Stomach (tissue), 4 donors: ENCODE results near the gene ZDHHC17.

Experiments
- EP300 ChIP-seq: sonication (generic); formaldehyde crosslinking; IDR thresholded peaks from one replicate; pipeline ENCODE4 v1.6.1; 2017; ENCODE audit warnings: antibody characterized with exemption
- POLR2A ChIP-seq, 4 donors: fragments of 450-650 bp; IDR thresholded peaks; one replicate each; pipeline ENCODE4 v1.6.1; 2016; ENCODE audit warnings: antibody characterized with exemption in 4 of 4, control low read depth in 2 of 4, mild to moderate bottlenecking in 1 of 4, moderate library complexity in 1 of 4
- TF ChIP-seq, protein P1 (sequence below), 7 experiments: fragments of 450-650 bp in 4 of 7; fragments of 200-600 bp in 3 of 7; sonication (generic) in 3 of 7; IDR thresholded peaks; one replicate each; pipeline ENCODE4 v1.5.1; 2016 to 2019; ENCODE audit warnings: antibody characterized with exemption in 7 of 7, control low read depth in 2 of 7, mild to moderate bottlenecking in 1 of 7

DNA sequence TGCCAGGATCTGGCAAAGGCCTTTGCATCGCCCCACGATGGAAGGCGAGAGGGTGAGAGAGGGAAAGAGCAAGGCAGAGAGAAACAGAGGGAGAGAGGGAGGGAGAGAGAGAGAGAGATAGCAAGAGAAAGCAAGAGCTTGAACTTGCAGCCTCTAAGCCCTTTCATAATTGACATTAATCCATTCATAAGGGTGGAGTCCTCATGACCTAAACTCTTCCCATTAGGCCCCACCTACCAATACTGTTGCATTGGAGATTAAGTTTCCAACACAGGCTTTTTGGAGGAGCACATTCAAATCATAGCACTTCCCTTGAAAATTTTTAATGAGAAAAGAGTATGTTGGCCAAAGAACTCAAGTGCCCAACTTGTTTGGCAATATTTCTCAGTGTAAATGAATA lies 48.6 kb upstream of the ZDHHC17 start:
- TF ChIP-seq, protein P1, sequence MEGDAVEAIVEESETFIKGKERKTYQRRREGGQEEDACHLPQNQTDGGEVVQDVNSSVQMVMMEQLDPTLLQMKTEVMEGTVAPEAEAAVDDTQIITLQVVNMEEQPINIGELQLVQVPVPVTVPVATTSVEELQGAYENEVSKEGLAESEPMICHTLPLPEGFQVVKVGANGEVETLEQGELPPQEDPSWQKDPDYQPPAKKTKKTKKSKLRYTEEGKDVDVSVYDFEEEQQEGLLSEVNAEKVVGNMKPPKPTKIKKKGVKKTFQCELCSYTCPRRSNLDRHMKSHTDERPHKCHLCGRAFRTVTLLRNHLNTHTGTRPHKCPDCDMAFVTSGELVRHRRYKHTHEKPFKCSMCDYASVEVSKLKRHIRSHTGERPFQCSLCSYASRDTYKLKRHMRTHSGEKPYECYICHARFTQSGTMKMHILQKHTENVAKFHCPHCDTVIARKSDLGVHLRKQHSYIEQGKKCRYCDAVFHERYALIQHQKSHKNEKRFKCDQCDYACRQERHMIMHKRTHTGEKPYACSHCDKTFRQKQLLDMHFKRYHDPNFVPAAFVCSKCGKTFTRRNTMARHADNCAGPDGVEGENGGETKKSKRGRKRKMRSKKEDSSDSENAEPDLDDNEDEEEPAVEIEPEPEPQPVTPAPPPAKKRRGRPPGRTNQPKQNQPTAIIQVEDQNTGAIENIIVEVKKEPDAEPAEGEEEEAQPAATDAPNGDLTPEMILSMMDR (IDR thresholded peaks at IDR 0.05): no peak
- TF ChIP-seq POLR2A (IDR thresholded peaks at IDR 0.05) (no peak), EP300 (no peak)
